Kidney epithelial cell (primary cell): ENCODE measurements around the gene TRIP11. TPM values are rescaled to one million over a fixed set of nuclear protein-coding genes. Genes with fewer than 3 reads are reported as not detected.
A peak's percentile ranks its signal among the peaks of the same experiment; 100 is the strongest.

Experiments used
- DNase-seq: peaks from one replicate; pipeline ENCODE4 v3.0.0-alpha.2; 2010; ENCODE audit warnings: low read depth
- H3K27me3 ChIP-seq: 2 replicates; pipeline ENCODE4 v1.6.0; 2011; ENCODE audit warnings: low read length; ENCODE audit not compliant: control insufficient read depth, insufficient read depth
- H3K36me3 ChIP-seq: 2 replicates; pipeline ENCODE4 v1.5.1; 2011; ENCODE audit warnings: low read length; ENCODE audit not compliant: control insufficient read depth, insufficient read depth
- H3K4me3 ChIP-seq: 2 replicates; pipeline ENCODE4 v1.5.1; 2011; ENCODE audit warnings: low read depth, mild to moderate bottlenecking, control low read depth, low read length
- total RNA-seq: library from RNA; depleted of rRNA; stranded (reverse); fragments of >200 nt; gene quantifications from 2 replicates; pipeline ENCODE4 v1.2.3, GENCODE V29; 2015
- TF ChIP-seq, protein P1 (sequence below): IDR thresholded peaks from 2 replicates; pipeline ENCODE4 v1.5.1; 2011; ENCODE audit warnings: mild to moderate bottlenecking, moderate library complexity, low read length, control low read depth, inconsistent platforms; ENCODE audit not compliant: insufficient read depth, poor library complexity, severe bottlenecking

Gene TRIP11
- total RNA-seq, 1 donor from 2014 or later = 19.4 TPM

DNA sequence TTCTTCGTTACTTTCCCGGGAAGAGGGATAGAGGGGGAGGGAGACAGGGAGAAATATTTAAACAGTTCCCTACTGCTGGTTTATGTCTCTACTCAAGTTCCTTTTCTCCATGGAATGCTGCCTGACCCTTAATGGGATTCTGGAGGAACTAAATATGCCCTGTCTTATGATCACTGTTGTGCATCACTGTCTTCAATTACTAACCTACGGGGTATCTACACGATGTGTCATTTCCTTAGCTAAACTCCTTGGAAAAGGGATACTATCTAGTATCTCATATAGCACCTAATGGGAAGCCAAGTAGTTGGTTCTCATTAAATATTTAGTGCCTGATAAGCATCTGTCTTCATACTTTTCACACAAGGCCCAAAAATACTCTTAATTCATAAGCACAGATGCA lies 54.9 kb downstream of the TRIP11 start:
- Histone ChIP-seq H3K36me3 (no peaks in the 10 kb centered on the region), H3K27me3 (no peaks in the 10 kb centered on the region), H3K4me3 (no peak overlapping the region)
- TF ChIP-seq, protein P1, sequence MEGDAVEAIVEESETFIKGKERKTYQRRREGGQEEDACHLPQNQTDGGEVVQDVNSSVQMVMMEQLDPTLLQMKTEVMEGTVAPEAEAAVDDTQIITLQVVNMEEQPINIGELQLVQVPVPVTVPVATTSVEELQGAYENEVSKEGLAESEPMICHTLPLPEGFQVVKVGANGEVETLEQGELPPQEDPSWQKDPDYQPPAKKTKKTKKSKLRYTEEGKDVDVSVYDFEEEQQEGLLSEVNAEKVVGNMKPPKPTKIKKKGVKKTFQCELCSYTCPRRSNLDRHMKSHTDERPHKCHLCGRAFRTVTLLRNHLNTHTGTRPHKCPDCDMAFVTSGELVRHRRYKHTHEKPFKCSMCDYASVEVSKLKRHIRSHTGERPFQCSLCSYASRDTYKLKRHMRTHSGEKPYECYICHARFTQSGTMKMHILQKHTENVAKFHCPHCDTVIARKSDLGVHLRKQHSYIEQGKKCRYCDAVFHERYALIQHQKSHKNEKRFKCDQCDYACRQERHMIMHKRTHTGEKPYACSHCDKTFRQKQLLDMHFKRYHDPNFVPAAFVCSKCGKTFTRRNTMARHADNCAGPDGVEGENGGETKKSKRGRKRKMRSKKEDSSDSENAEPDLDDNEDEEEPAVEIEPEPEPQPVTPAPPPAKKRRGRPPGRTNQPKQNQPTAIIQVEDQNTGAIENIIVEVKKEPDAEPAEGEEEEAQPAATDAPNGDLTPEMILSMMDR = no peak
- peak; percentile 51 for DNase-seq

- no peak for DNase-seq
- no peaks in the 10 kb centered on the region for H3K36me3 ChIP-seq
- H3K4me3 ChIP-seq = no peak overlapping the region
- no peaks in the 10 kb centered on the region for H3K27me3 ChIP-seq
- TF ChIP-seq, protein P1 = no peak
Measured at GRCh38 chr14:91983588-91983987, 56.3 kb downstream of the TRIP11 start.

- Histone ChIP-seq H3K36me3 (no peaks in the 10 kb centered on the region), H3K27me3 (no peaks in the 10 kb centered on the region), H3K4me3 (no peak overlapping the region)
- peak; percentile 94 for DNase-seq
- TF ChIP-seq, protein P1 = no peak
Measured at GRCh38 chr14:91980157-91980556, 59.7 kb downstream of the TRIP11 start.

- Histone ChIP-seq H3K36me3 (no peaks in the 10 kb centered on the region), H3K27me3 (no peaks in the 10 kb centered on the region), H3K4me3 (no peak overlapping the region)
- TF ChIP-seq, protein P1 = no peak
- DNase-seq = no peak
Measured at GRCh38 chr14:91977884-91978283, 62.0 kb downstream of the TRIP11 start.

GRCh38 chr14:91975763-91976162 lies 64.1 kb downstream of the TRIP11 start:
- Histone ChIP-seq H3K36me3 (no peaks in the 10 kb centered on the region), H3K4me3 (no peak overlapping the region), H3K27me3 (no peaks in the 10 kb centered on the region)
- DNase-seq = no peak
- TF ChIP-seq, protein P1 = no peak

DNA sequence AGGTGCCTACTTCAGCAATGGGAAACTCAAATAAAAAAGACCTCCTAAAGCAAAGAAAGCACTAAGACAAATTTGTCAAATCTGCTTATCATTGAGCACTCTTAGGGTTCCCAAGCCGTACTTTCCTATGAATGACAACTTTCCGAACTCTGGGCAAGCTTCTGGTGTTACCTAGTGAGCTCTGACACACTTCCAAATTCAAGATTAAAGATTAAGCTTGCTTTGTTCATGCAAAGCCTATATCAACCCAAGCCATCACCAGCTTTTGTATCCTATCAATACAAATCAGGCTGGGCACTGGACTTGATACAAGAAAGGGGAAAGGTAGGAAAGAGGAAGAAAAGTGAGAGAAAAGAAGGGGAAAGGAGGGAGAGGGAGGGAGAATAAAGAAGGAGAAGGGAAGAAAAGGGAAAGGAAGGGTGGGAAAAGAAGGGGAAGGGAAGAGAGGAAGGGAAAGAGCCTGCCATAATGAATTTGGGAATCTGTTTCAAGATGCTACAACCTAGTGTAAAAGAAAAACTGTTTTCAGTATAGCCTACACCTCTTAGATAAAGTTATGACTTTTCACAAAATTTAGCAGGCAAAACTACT lies 68.6 kb downstream of the TRIP11 start:
- no peaks in the 10 kb centered on the region for H3K36me3 ChIP-seq
- TF ChIP-seq, protein P1 = no peak
- DNase-seq = no peak

More for the DNA sequence above, 68.6 kb downstream of the TRIP11 start:
- no peak overlapping the region for H3K4me3 ChIP-seq
- no peaks in the 10 kb centered on the region for H3K27me3 ChIP-seq
